Spleen (tissue), 11 donors: ENCODE measurements around the gene ZSCAN22. TPM values are rescaled to one million over a fixed set of nuclear protein-coding genes. Genes with fewer than 3 reads are reported as not detected.

Source experiments
- DNase-seq: peaks from one replicate; pipeline ENCODE4 v3.0.0-alpha.2; 2020
- H3K27ac ChIP-seq, 8 donors: fragments of 200-600 bp; sonication (generic) in 7 of 8; 1 replicate in 4 of 8; 2 replicates in 4 of 8; pipeline versions ENCODE4 v1.5.0 to v1.8.0; 2016 to 2021; ENCODE audit warnings: inconsistent platforms in 4 of 8, mild to moderate bottlenecking in 4 of 8, moderate library complexity in 1 of 8
- H3K27me3 ChIP-seq, 7 donors: fragments of 200-600 bp; sonication (generic) in 6 of 7; replicated peaks in 1 of 7; 1 replicate in 4 of 7; 2 replicates in 3 of 7; pipeline versions ENCODE4 v1.5.0 to v1.8.0; 2016 to 2021; ENCODE audit warnings: inconsistent platforms in 3 of 7, mild to moderate bottlenecking in 1 of 7
- H3K36me3 ChIP-seq, 6 donors: fragments of 200-600 bp; sonication (generic) in 5 of 6; 1 replicate in 4 of 6; 2 replicates in 2 of 6; pipeline versions ENCODE4 v1.5.0 to v1.8.0; 2016 to 2021; ENCODE audit warnings: inconsistent platforms in 2 of 6
- H3K4me1 ChIP-seq, 6 donors: fragments of 200-600 bp; sonication (generic) in 5 of 6; 1 replicate in 3 of 6; 2 replicates in 3 of 6; pipeline versions ENCODE4 v1.5.0 to v1.8.0; 2016 to 2021; ENCODE audit warnings: inconsistent platforms in 3 of 6
- H3K4me3 ChIP-seq, 8 donors: fragments of 200-600 bp; sonication (generic) in 7 of 8; 1 replicate in 4 of 8; 2 replicates in 4 of 8; pipeline versions ENCODE4 v1.5.0 to v1.8.0; 2016 to 2021; ENCODE audit warnings: inconsistent platforms in 4 of 8, mild to moderate bottlenecking in 4 of 8, moderate library complexity in 2 of 8
- H3K9me3 ChIP-seq, 8 donors: fragments of 200-600 bp; sonication (generic) in 7 of 8; 1 replicate in 4 of 8; 2 replicates in 4 of 8; pipeline versions ENCODE4 v1.5.0 to v1.8.0; 2016 to 2021; ENCODE audit warnings: inconsistent platforms in 4 of 8
- CTCF ChIP-seq, 11 experiments: fragments of 200-600 bp in 7 of 11; fragments of 450-650 bp in 4 of 11; sonication (generic) in 4 of 11; IDR thresholded peaks in 8 of 11; conservative IDR thresholded peaks in 3 of 11; 1 replicate in 7 of 11; 2 replicates in 4 of 11; pipeline versions ENCODE4 v1.4.0 to v1.8.0; 2016 to 2021; ENCODE audit warnings: antibody characterized with exemption in 11 of 11, inconsistent platforms in 4 of 11, mild to moderate bottlenecking in 1 of 11
- POLR2A ChIP-seq, 3 donors: fragments of 450-650 bp; IDR thresholded peaks; one replicate each; pipeline ENCODE4 v1.5.1; 2017; ENCODE audit warnings: antibody characterized with exemption in 3 of 3, mild to moderate bottlenecking in 1 of 3
- POLR2AphosphoS5 ChIP-seq, 3 donors: sonication (generic); formaldehyde crosslinking; IDR thresholded peaks; one replicate each; pipeline ENCODE4 v1.5.1; 2017; ENCODE audit warnings: antibody characterized with exemption in 3 of 3
- WGBS, 5 donors: extraction: QIAGEN DNeasy Blood & Tissue Kit in 3 of 5; methylation state at CpG; one replicate each; pipeline versions ENCODE4 v1.1.5 to v1.1.7; 2013 to 2018; 5-methylcytosine and 5-hydroxymethylcytosine counted together
- intact Hi-C: fragments of 100-400 bp; cut with DNase I; formaldehyde crosslinking; loops from one replicate; pipeline ENCODE4 v1.15.0; 2023; ENCODE audit warnings: low total_unique reads
- polyA plus RNA-seq, 3 donors: library from polyadenylated mRNA; stranded (reverse); fragments of 200-250 nt; gene quantifications; one replicate each; pipeline ENCODE4 v1.2.1, GENCODE V29; 2013
- total RNA-seq, 7 donors: library from RNA; depleted of rRNA in 3 of 7; stranded (reverse); fragments of >200 nt in 3 of 7; fragmentation: NEBNext Ultra II Directional in 4 of 7; extraction: Animal tissue kit (Norgen Biotek cat#: 25700) in 4 of 7; gene quantifications; one replicate each; pipeline versions ENCODE4 v1.1.0 to v1.2.1, GENCODE V29; 2016 to 2021
- donor health status: healthy with polysubstance abuse.
- donor health status: DM: no; HTN: no; CAD: no; lungs with moderate emphysema.
- donor health status: DM: no; HTN: no; CAD: no.
- donor health status: Bipolar disorder and iron deficiency.
- donor health status: healthy.
- donor health status: DM: no; HTN: no; CAD: no.
- donor health status: DM: yes; HTN: yes; CAD: no.

ZSCAN22 gene
- total and polyA plus RNA-seq, 10 donors = 0.48 to 3.9 (median 3.0) TPM

DNA sequence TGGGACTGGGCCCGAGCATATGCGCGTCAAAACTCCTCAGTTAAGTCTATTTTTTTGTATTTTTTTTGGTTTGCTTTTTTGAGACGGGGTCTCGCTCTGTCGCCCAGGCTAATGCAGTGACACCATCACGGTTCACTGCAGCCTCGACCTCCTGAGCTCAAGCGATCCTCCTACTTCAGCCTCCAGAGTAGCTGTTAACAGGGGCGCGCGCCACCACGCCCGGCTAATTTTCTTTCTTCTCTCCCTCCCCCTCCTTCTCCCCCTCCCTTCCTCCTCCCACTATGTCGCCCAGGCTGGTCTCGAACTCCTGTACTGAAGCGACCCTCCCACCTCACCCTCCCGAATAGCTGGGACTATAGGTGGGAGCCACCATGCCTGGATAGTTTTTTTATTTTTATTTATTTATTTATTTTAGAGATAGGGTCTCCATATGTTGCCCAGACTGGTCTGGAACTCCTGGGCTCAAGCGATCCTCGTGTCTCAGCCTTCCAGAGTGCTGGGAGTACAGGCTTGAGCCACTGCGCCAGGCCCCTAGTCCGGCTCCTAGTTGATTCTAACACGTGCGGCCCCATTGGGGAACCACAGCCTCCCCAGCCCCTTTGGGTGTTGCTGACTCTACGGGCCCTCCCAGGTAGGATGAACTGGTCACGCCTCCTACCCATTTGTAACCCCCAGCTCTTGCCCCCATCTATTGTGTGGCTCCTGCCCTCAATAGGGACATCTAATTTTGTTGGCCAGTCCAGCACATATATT is 54.8 kb downstream of the ZSCAN22 start:
- intact Hi-C loops = no loop called here
- Histone ChIP-seq H3K36me3 (no peaks in the 10 kb centered on the region), H3K27me3 (no peaks in the 10 kb centered on the region), H3K27ac (peak overlapping the region; percentile 66 to 100 (median 96)), H3K4me3 (peak overlapping the region; percentile 60 to 98 (median 83)), H3K9me3 (no peaks in the 10 kb centered on the region), H3K4me1 (peaks cover 30 to 57% (median 43%) of the 10 kb centered on the region in 6 donors)
- peak; percentile 85 for DNase-seq
- no peak for TF ChIP-seq CTCF (IDR thresholded peaks at IDR 0.05 in 8 of 11, conservative IDR thresholded peaks at IDR 0.05 in 3 of 11)
- no peak for TF ChIP-seq POLR2A (IDR thresholded peaks at IDR 0.05)
- TF ChIP-seq POLR2AphosphoS5 (IDR thresholded peaks at IDR 0.05) = no peak
- 27 to 32% (median 31%) methylated on average over 26 of the region's 26 CpGs for WGBS, 5 donors

GRCh38 chr19:58382997-58383603 is 56.3 kb downstream of the ZSCAN22 start:
- intact Hi-C loops = no loop called here
- Histone ChIP-seq H3K9me3 (no peaks in the 10 kb centered on the region), H3K4me3 (no peak overlapping the region), H3K4me1 (peaks cover 37 to 66% (median 50%) of the 10 kb centered on the region in 6 donors), H3K36me3 (peaks cover 0 to 3% (median under 1%) of the 10 kb centered on the region in 6 donors), H3K27ac (no peak overlapping the region), H3K27me3 (no peaks in the 10 kb centered on the region)
- DNase-seq = peak; percentile 66
- TF ChIP-seq CTCF (IDR thresholded peaks at IDR 0.05 in 8 of 11, conservative IDR thresholded peaks at IDR 0.05 in 3 of 11) (no peak), POLR2A (IDR thresholded peaks at IDR 0.05) (no peak), POLR2AphosphoS5 (IDR thresholded peaks at IDR 0.05) (no peak)
- 92 to 98% (median 96%) methylated on average over 4 to 6 of the region's 6 CpGs for WGBS, 5 donors

DNA sequence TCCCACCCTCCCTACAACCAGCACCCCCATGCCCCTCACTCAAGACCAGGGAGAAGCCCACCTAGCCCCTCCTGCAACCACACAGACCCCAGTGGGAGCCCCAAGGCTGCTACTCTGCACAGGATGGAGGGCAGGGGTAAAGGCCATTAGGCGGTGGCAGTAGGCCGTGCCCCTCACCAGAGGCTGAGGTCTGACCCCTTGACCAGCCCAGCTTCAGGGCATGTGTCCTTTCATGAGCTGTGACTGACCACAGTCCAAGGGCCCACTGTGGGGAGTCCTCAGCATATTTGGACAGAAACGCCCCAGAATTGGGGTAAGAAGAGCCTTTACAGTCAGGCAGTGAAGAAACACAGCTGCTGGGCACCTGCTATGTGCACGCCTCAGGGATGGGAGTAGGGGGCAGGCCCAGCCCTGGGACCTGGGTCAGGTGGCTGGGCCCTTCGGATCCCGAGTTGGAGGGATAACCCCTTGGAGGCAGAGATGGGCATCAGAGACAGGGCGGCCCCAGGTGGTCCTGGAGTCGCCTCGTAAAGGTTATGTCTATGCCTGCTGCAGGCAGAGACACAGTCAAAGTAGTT is 58.6 kb downstream of the ZSCAN22 start:
- H3K27me3 ChIP-seq = no peaks in the 10 kb centered on the region
- WGBS, 5 donors = 76 to 89% (median 84%) methylated on average over 6 to 9 of the region's 9 CpGs
- peaks cover 0 to 26% (median 19%) of the 10 kb centered on the region in 6 donors for H3K36me3 ChIP-seq
- peaks cover 22 to 71% (median 53%) of the 10 kb centered on the region in 6 donors for H3K4me1 ChIP-seq
- TF ChIP-seq POLR2AphosphoS5 (IDR thresholded peaks at IDR 0.05) = no peak
- no peak for TF ChIP-seq POLR2A (IDR thresholded peaks at IDR 0.05)
- no peak for TF ChIP-seq CTCF (IDR thresholded peaks at IDR 0.05 in 8 of 11, conservative IDR thresholded peaks at IDR 0.05 in 3 of 11)
- intact Hi-C loops = no loop called here
- H3K9me3 ChIP-seq = no peaks in the 10 kb centered on the region
- peak overlapping the region in 7 of 8 donors; percentile 93 to 99 (median 97) for H3K27ac ChIP-seq
- H3K4me3 ChIP-seq = peak overlapping the region in 5 of 8 donors; percentile 70 to 93 (median 77)
- DNase-seq = peak; percentile 77
